Fibroblast of lung (primary cell): ENCODE results near the gene GOT2.
"Not testable (repeated sequence)": the region's sequence is repeated elsewhere in the genome, so short reads cannot be mapped to it uniquely, and the experiment has no call there.

Experiments used
- EZH2 ChIP-seq: IDR thresholded peaks from 2 replicates; pipeline ENCODE4 v1.5.1; 2012; ENCODE audit warnings: low read length, control low read depth, mild to moderate bottlenecking; ENCODE audit errors: missing control alignments
- TF ChIP-seq, protein P1 (sequence below), 2 donors: IDR thresholded peaks in 1 of 2; conservative IDR thresholded peaks in 1 of 2; 1 replicate in 1 of 2; 2 replicates in 1 of 2; pipeline ENCODE4 v1.5.1; 2011 to 2012; ENCODE audit warnings: low read length in 2 of 2, control low read depth in 1 of 2, inconsistent platforms in 1 of 2, low read depth in 1 of 2, mild to moderate bottlenecking in 1 of 2

DNA sequence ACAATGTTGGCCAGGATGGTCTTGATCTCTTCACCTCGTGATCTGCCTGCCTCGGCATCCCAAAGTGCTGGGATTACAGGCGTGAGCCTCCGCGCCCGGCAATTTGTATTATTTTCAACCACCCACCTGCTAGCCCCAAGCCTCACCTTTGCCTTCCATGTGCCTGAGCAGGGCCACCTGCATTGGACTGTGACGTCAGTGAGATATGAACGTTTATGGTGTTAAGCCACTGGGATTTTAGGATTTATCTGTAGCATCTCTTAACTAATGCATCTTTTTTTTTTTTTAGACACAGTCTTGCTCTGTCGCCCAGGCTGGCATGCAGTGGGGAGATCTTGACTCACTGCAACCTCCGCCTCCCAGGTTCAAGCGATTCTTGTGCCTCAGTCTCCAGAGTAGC, 74.2 kb downstream of the GOT2 start:
- TF ChIP-seq, protein P1, sequence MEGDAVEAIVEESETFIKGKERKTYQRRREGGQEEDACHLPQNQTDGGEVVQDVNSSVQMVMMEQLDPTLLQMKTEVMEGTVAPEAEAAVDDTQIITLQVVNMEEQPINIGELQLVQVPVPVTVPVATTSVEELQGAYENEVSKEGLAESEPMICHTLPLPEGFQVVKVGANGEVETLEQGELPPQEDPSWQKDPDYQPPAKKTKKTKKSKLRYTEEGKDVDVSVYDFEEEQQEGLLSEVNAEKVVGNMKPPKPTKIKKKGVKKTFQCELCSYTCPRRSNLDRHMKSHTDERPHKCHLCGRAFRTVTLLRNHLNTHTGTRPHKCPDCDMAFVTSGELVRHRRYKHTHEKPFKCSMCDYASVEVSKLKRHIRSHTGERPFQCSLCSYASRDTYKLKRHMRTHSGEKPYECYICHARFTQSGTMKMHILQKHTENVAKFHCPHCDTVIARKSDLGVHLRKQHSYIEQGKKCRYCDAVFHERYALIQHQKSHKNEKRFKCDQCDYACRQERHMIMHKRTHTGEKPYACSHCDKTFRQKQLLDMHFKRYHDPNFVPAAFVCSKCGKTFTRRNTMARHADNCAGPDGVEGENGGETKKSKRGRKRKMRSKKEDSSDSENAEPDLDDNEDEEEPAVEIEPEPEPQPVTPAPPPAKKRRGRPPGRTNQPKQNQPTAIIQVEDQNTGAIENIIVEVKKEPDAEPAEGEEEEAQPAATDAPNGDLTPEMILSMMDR (conservative IDR thresholded peaks at IDR 0.05 in 1 of 2, IDR thresholded peaks at IDR 0.05 in 1 of 2; ENCODE audit: low read depth in 1 of 2, low read length in 2 of 2): not testable (repeated sequence)
- not testable (repeated sequence) for TF ChIP-seq EZH2
